ENCODE results near the gene SPRTN. TPM values are rescaled to one million over a fixed set of nuclear protein-coding genes. Genes with fewer than 3 reads are reported as not detected.

The SPRTN gene
- total RNA-seq, 4 donors from 2014 or later = 18.6 to 27.5 (median 22.7) TPM

DNA sequence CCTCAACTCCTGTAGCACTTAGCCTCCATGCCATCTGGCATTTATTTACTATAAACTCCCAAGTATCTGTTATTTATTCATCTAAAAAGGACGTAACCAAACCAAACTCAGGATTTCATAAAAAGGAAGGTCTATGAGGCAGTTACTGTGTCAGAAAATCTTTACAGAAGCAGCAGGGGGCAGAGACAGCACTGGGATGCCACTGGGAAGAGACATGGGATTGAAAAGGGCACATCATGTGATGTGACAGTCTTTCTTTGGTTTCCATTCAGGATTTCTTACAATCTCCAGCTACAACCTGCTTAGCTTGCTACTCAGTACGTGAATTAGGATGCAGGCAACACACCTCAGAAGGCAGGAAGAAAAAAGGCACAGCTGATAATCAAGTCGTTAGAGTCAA is 31.2 kb downstream of the SPRTN start:
- H3K27ac ChIP-seq = no peak overlapping the region
- H3K9me3 ChIP-seq = no peaks in the 10 kb centered on the region
- peaks cover 0 to 36% (median 0%) of the 10 kb centered on the region in 3 donors for H3K36me3 ChIP-seq
- no peak for DNase-seq
- no peak overlapping the region for H3K4me3 ChIP-seq
- no peaks in the 10 kb centered on the region for H3K4me1 ChIP-seq
- TF ChIP-seq POLR2A (IDR thresholded peaks at IDR 0.05) = no peak
- TF ChIP-seq, protein P1, sequence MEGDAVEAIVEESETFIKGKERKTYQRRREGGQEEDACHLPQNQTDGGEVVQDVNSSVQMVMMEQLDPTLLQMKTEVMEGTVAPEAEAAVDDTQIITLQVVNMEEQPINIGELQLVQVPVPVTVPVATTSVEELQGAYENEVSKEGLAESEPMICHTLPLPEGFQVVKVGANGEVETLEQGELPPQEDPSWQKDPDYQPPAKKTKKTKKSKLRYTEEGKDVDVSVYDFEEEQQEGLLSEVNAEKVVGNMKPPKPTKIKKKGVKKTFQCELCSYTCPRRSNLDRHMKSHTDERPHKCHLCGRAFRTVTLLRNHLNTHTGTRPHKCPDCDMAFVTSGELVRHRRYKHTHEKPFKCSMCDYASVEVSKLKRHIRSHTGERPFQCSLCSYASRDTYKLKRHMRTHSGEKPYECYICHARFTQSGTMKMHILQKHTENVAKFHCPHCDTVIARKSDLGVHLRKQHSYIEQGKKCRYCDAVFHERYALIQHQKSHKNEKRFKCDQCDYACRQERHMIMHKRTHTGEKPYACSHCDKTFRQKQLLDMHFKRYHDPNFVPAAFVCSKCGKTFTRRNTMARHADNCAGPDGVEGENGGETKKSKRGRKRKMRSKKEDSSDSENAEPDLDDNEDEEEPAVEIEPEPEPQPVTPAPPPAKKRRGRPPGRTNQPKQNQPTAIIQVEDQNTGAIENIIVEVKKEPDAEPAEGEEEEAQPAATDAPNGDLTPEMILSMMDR (IDR thresholded peaks at IDR 0.05) = no peak
- H3K27me3 ChIP-seq = no peaks in the 10 kb centered on the region

DNA sequence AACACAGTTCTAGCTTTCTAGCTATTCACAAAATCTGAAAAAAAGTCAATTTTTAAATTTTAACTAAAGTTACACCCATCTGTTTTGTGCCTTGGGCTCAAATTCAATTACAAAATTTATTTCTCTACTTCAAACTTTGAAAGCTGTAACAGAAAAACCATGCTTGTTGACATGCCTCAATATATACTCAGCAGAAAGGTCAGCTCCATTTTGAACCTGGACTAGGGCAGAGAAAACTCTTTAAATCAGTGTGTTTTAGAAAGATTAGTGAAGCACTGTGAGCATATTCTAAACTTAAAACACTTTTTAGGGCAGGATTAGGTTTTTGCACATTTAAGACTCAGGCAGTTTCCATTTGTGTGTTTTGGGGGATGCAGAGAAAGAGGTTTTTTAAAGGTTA is 34.4 kb downstream of the SPRTN start:
- Histone ChIP-seq H3K4me1 (peaks cover 0 to 9% (median 0%) of the 10 kb centered on the region in 4 donors), H3K9me3 (no peaks in the 10 kb centered on the region), H3K4me3 (no peak overlapping the region), H3K27me3 (no peaks in the 10 kb centered on the region), H3K36me3 (peaks cover 0 to 12% (median 0%) of the 10 kb centered on the region in 3 donors), H3K27ac (no peak overlapping the region)
- no peak for DNase-seq
- TF ChIP-seq, protein P1 (IDR thresholded peaks at IDR 0.05) = no peak
- no peak for TF ChIP-seq POLR2A (IDR thresholded peaks at IDR 0.05)

DNA sequence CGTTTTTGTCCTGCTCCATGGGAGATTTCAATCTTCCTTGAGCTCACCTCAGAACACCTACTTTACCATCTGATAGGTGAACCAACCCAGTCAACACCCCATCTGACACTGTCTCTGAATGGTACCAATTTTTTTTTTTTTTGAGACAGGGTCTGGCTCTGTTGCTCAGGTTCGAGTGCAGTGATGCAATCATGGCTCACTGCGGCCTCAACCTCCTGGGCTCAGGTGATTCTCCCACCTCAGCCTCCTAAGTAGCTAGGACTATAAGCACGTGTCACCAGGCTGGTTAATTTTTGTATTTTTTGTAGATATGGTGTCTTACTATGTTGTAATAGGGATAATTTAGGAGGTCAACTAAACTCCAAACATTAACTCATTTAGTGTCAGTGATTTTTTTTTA is 36.3 kb downstream of the SPRTN start:
- H3K4me3 ChIP-seq = no peak overlapping the region
- peaks cover 0 to 8% (median 0%) of the 10 kb centered on the region in 3 donors for H3K36me3 ChIP-seq
- H3K27me3 ChIP-seq = no peaks in the 10 kb centered on the region
- TF ChIP-seq POLR2A (IDR thresholded peaks at IDR 0.05) = no peak
- TF ChIP-seq, protein P1 (IDR thresholded peaks at IDR 0.05) = no peak
- peaks cover 0 to 11% (median 0%) of the 10 kb centered on the region in 4 donors for H3K4me1 ChIP-seq
- no peaks in the 10 kb centered on the region for H3K9me3 ChIP-seq
- no peak for DNase-seq
- no peak overlapping the region for H3K27ac ChIP-seq

DNA sequence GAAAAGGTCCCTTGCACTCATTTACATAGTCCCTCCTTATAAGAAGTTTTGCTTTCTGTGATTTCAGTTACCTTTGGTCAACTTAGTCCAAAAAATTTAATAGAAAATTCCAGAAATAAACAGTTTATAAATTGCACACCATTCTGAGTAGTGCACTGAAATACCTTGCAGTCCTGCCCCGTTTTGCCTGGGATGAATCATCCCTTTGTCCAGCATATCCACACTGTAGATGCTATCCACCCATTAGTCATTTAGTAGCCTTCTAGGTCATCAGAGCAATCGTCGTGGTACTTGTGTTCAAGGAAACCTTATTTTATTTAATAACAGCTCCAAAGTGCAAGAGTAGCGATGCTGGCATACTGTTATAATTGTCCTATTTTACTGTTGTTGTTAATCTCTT is 38.0 kb downstream of the SPRTN start:
- Histone ChIP-seq H3K27me3 (no peaks in the 10 kb centered on the region), H3K36me3 (no peaks in the 10 kb centered on the region), H3K27ac (no peak overlapping the region), H3K4me1 (peaks cover 0 to 11% (median 0%) of the 10 kb centered on the region in 4 donors), H3K9me3 (no peaks in the 10 kb centered on the region), H3K4me3 (no peak overlapping the region)
- TF ChIP-seq, protein P1 (IDR thresholded peaks at IDR 0.05) = no peak
- TF ChIP-seq POLR2A (IDR thresholded peaks at IDR 0.05) = no peak
- peak in 1 of 3 donors; percentile 68 for DNase-seq

DNA sequence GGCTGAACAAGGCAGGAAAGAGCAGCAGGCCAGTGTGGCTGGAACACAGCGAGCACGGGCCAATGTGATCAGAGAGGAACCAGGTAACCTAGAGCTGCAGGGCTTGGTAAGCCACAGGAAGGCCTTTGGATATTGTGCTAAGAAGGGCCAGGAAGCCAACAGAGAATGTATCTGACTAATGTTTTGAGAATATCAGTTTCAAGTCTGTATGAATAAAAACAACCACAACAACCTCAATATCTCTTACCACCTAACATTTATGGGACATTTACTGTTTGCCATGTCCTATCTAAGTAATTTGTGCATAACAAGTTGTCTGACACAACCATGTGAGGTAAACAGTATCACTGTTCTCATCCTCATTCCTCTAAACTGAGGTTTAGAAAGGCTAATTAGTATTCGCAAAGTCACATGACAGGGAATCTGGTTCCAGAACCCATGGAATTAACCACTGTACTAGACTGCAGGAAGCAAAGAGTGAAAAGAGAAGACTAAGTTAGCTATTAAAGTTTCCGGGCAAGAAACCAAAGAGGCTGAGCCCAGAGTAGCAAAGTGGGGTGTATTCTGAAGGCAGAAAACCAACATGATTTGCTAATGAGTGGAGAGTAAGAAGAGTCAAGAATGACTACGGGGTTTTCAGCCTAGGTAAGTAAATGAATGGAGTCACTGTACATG is 38.9 kb downstream of the SPRTN start:
- Histone ChIP-seq H3K9me3 (no peaks in the 10 kb centered on the region), H3K36me3 (no peaks in the 10 kb centered on the region), H3K27ac (peak overlapping the region in 1 of 4 donors; percentile 26), H3K27me3 (no peaks in the 10 kb centered on the region), H3K4me3 (no peak overlapping the region), H3K4me1 (peaks cover 0 to 11% (median 0%) of the 10 kb centered on the region in 4 donors)
- TF ChIP-seq POLR2A (IDR thresholded peaks at IDR 0.05) = no peak
- TF ChIP-seq, protein P1 (IDR thresholded peaks at IDR 0.05) = no peak
- DNase-seq = peak in 1 of 3 donors; percentile 68
